ENCODE measurements around the gene ZNF76. TPM values are rescaled to one million over a fixed set of nuclear protein-coding genes. Genes with fewer than 3 reads are reported as not detected.
A peak's percentile ranks its signal among the peaks of the same experiment; 100 is the strongest.

ZNF76 gene
- polyA plus RNA-seq, 1 of the 3 experiments (the other 2 are of a cell fraction) = 19.7 TPM

GRCh38 chr6:35342258-35343091 lies 82.9 kb downstream of the ZNF76 start, which contains the start of gene PPARD:
Gene PPARD, plus strand, starts transcription at chr6:35342558. Its CDS starts 68,530 bp downstream, at chr6:35411088.
- Histone ChIP-seq H3K9me3 (no peaks in the 10 kb centered on the region), H3K4me2 (peak within 1 kb of the TSS; percentile 96), H3K27ac (ENCODE audit: low read depth in 2 of 2, low read length in 1 of 2) (peak within 1 kb of the TSS; percentile 45 to 87), H3K27me3 (ENCODE audit: insufficient read depth) (no peaks in the 10 kb centered on the region), H3K4me1 (ENCODE audit: control insufficient read depth in 1 of 2, insufficient read depth in 2 of 2, low read depth in 1 of 2, low read length in 1 of 2) (peaks cover 0 to 23% of the 10 kb centered on the region in 2 experiments; a peak in 2 of 4 replicates), H3K79me2 (ENCODE audit: insufficient read depth) (peaks cover 47% of the 10 kb centered on the region), H3K9ac (peak within 1 kb of the TSS; percentile 80), H2AFZ (ENCODE audit: low read depth) (peak within 1 kb of the TSS; percentile 75; the same call in 1 of the 2 replicates), H3K9me2 (no peaks in the 10 kb centered on the region), H3F3A (replicated peaks; ENCODE audit: insufficient read depth) (no peaks in the 10 kb centered on the region), H4K20me1 (ENCODE audit: insufficient read depth) (peaks cover 10% of the 10 kb centered on the region; the same call in 1 of the 2 replicates), H3K4me3 (ENCODE audit: low read depth in 2 of 2, low read length in 1 of 2) (peak within 1 kb of the TSS; percentile 74 to 85), H3K36me3 (replicated peaks in 1 of 2; ENCODE audit: control insufficient read depth in 1 of 2, insufficient read depth in 2 of 2, low read length in 1 of 2) (peaks cover 3 to 9% of the 10 kb centered on the region in 2 experiments)
- peak; percentile 100 for DNase-seq
- WGBS (ENCODE audit: low lambda C conversion rate) = 1% methylated on average over 42 of the region's 77 CpGs
- CTCF ChIA-PET = interaction anchor here (0.6 to 6.9 kb wide), 54 partner anchors 9 to 395 kb away, joined by 3 to 186 read pairs (median 4); partner anchors contain the start of genes FANCE, RPL10A and TEAD3
- POLR2A ChIA-PET = interaction anchor here (0.6 to 1.9 kb wide), 3 partner anchors 107 to 131 kb away, joined by 3 to 14 read pairs (median 4); partner anchors contain the start of gene RPL10A
- peak; percentile 72; the same call in 1 of the 2 replicates for TF ChIP-seq MXI1 (IDR thresholded peaks at IDR 0.05; ENCODE audit: low read depth, low read length)
- TF ChIP-seq USF2 (IDR thresholded peaks at IDR 0.05; ENCODE audit: borderline replicate concordance, low read depth, low read length) = no peak
- TF ChIP-seq GATA2 (CRISPR knock-in tag; IDR thresholded peaks at IDR 0.05) = no peak
- no peak for TF ChIP-seq ZBTB33 (IDR thresholded peaks at IDR 0.05; ENCODE audit: borderline replicate concordance, low read depth)
- TF ChIP-seq EP300 (IDR thresholded peaks at IDR 0.05; ENCODE audit: borderline replicate concordance in 1 of 2, low read depth in 1 of 2, low read length in 1 of 2) = no peak
- TF ChIP-seq POLR2AphosphoS5 (IDR thresholded peaks at IDR 0.05; ENCODE audit: low read depth, low read length) = no peak; the same call in 1 of the 2 replicates
- TF ChIP-seq RAD21 (IDR thresholded peaks at IDR 0.05; ENCODE audit: low read length) = peak; percentile 99
- TF ChIP-seq CHD2 (IDR thresholded peaks at IDR 0.05; ENCODE audit: low read length, partially characterized antibody) = peak; percentile 64
- no peak for TF ChIP-seq EZH2phosphoT487 (IDR thresholded peaks at IDR 0.05; ENCODE audit: borderline replicate concordance, low read depth)
- no peak for TF ChIP-seq USF1 (IDR thresholded peaks at IDR 0.05; ENCODE audit: borderline replicate concordance, low read depth)
- TF ChIP-seq REST (IDR thresholded peaks at IDR 0.05; ENCODE audit: low read depth, low read length) = 0 out of 2 replicates have a peak, but pooled peaks have one; percentile 28
- TF ChIP-seq TCF12 (IDR thresholded peaks at IDR 0.05) = no peak
- no peak for TF ChIP-seq TEAD4 (IDR thresholded peaks at IDR 0.05; ENCODE audit: borderline replicate concordance, insufficient read depth)
- TF ChIP-seq MEF2A (IDR thresholded peaks at IDR 0.05; ENCODE audit: borderline replicate concordance, low read depth) = no peak
- TF ChIP-seq SMC3 (IDR thresholded peaks at IDR 0.05; ENCODE audit: low read depth, low read length) = peak; percentile 100
- TF ChIP-seq FOXJ3 (CRISPR knock-in tag; IDR thresholded peaks at IDR 0.05) = no peak
- peak; percentile 77 for TF ChIP-seq TAF1 (IDR thresholded peaks at IDR 0.05; ENCODE audit: borderline replicate concordance, low read depth, low read length)
- peak; percentile 41 for TF ChIP-seq NRF1 (IDR thresholded peaks at IDR 0.05; ENCODE audit: low read depth, low read length)
- TF ChIP-seq CTCF (IDR thresholded peaks at IDR 0.05) = peak; percentile 98
- peak; percentile 24; the same call in 1 of the 2 replicates for TF ChIP-seq PBX3 (IDR thresholded peaks at IDR 0.05)

All from SK-N-SH (cell line).